ENCODE data around the gene EHMT1. TPM values are rescaled to one million over a fixed set of nuclear protein-coding genes. Genes with fewer than 3 reads are reported as not detected.

EHMT1 gene
- total RNA-seq, 1 donor from 2014 or later, result 64.5 TPM

GRCh38 chr9:137744632-137745183 is 125.9 kb downstream of the EHMT1 start:
- H3K79me2 ChIP-seq (ENCODE audit: insufficient read depth, low read length), result peaks cover 13% of the 10 kb centered on the region
- no peak overlapping the region for H3K4me3 Mint-ChIP-seq (ENCODE audit: unreplicated experiment)
- H3K4me2 ChIP-seq (ENCODE audit: low read length), result no peak overlapping the region
- no peak for DNase-seq (ENCODE audit: low read depth)
- no peaks in the 10 kb centered on the region for H3K27me3 ChIP-seq (ENCODE audit: insufficient read depth, low read length)
- no peaks in the 10 kb centered on the region for H3K9me3 ChIP-seq (ENCODE audit: insufficient read depth, low read depth, low read length)
- peaks cover 11% of the 10 kb centered on the region for H3K4me1 ChIP-seq (ENCODE audit: insufficient read depth, low read length)
- H3K4me3 ChIP-seq (ENCODE audit: insufficient read depth, low read depth, low read length), result no peak overlapping the region
- H3K27me3 Mint-ChIP-seq (ENCODE audit: low read depth, unreplicated experiment), result no peaks in the 10 kb centered on the region
- peak overlapping the region; percentile 41 for H3K27ac Mint-ChIP-seq (ENCODE audit: unreplicated experiment)
- peaks cover 26% of the 10 kb centered on the region for H3K4me1 Mint-ChIP-seq (ENCODE audit: low read depth, unreplicated experiment)
- no peak overlapping the region for H3K27ac ChIP-seq (ENCODE audit: low read depth, low read length)
- no peak overlapping the region for H2AFZ ChIP-seq (ENCODE audit: low read depth, low read length)
- H3K9ac ChIP-seq (ENCODE audit: low read length), result no peak overlapping the region
- FAIRE-seq, result no peak
- H3K36me3 Mint-ChIP-seq (ENCODE audit: low read depth, unreplicated experiment), result peaks cover 12% of the 10 kb centered on the region
- H3K9me3 Mint-ChIP-seq (ENCODE audit: unreplicated experiment), result no peaks in the 10 kb centered on the region
- TF ChIP-seq CTCF (IDR thresholded peaks at IDR 0.05; ENCODE audit: insufficient read depth, low read depth, low read length) (no peak), EZH2 (IDR thresholded peaks at IDR 0.05; ENCODE audit: insufficient read depth, low read length) (no peak)
- peaks cover 61% of the 10 kb centered on the region for H4K20me1 ChIP-seq (ENCODE audit: insufficient read depth, low read length)
- H3K36me3 ChIP-seq (ENCODE audit: insufficient read depth, low read length), result peaks cover 15% of the 10 kb centered on the region

GRCh38 chr9:137745541-137745991 is 126.8 kb downstream of the EHMT1 start:
- no peak overlapping the region for H3K4me2 ChIP-seq (ENCODE audit: low read length)
- no peak for TF ChIP-seq EZH2 (IDR thresholded peaks at IDR 0.05; ENCODE audit: insufficient read depth, low read length)
- no peak for TF ChIP-seq CTCF (IDR thresholded peaks at IDR 0.05; ENCODE audit: insufficient read depth, low read depth, low read length)
- Mint-ChIP-seq H3K36me3 (ENCODE audit: low read depth, unreplicated experiment) (peaks cover 10% of the 10 kb centered on the region), H3K27ac (ENCODE audit: unreplicated experiment) (peak overlapping the region; percentile 86), H3K9me3 (ENCODE audit: unreplicated experiment) (no peaks in the 10 kb centered on the region), H3K4me1 (ENCODE audit: low read depth, unreplicated experiment) (peaks cover 23% of the 10 kb centered on the region), H3K27me3 (ENCODE audit: low read depth, unreplicated experiment) (no peaks in the 10 kb centered on the region), H3K4me3 (ENCODE audit: unreplicated experiment) (peak overlapping the region; percentile 31)
- peaks cover 15% of the 10 kb centered on the region for H3K36me3 ChIP-seq (ENCODE audit: insufficient read depth, low read length)
- no peak overlapping the region for H3K4me3 ChIP-seq (ENCODE audit: insufficient read depth, low read depth, low read length)
- no peak overlapping the region for H2AFZ ChIP-seq (ENCODE audit: low read depth, low read length)
- H3K79me2 ChIP-seq (ENCODE audit: insufficient read depth, low read length), result peaks cover 10% of the 10 kb centered on the region
- H3K27me3 ChIP-seq (ENCODE audit: insufficient read depth, low read length), result no peaks in the 10 kb centered on the region
- H4K20me1 ChIP-seq (ENCODE audit: insufficient read depth, low read length), result peaks cover 54% of the 10 kb centered on the region
- peaks cover 7% of the 10 kb centered on the region for H3K4me1 ChIP-seq (ENCODE audit: insufficient read depth, low read length)
- DNase-seq (ENCODE audit: low read depth), result peak; percentile 36
- no peaks in the 10 kb centered on the region for H3K9me3 ChIP-seq (ENCODE audit: insufficient read depth, low read depth, low read length)
- no peak for FAIRE-seq
- no peak overlapping the region for H3K27ac ChIP-seq (ENCODE audit: low read depth, low read length)
- H3K9ac ChIP-seq (ENCODE audit: low read length), result no peak overlapping the region

- H3K36me3 Mint-ChIP-seq (ENCODE audit: low read depth, unreplicated experiment), result peaks cover 20% of the 10 kb centered on the region
These were observed 129.5 kb downstream of the EHMT1 start for GRCh38 chr9:137748311-137748710.

More at GRCh38 chr9:137748311-137748710, 129.5 kb downstream of the EHMT1 start:
- no peak for FAIRE-seq
- H3K27ac ChIP-seq (ENCODE audit: low read depth, low read length), result no peak overlapping the region
- peaks cover 6% of the 10 kb centered on the region for H3K79me2 ChIP-seq (ENCODE audit: insufficient read depth, low read length)
- Mint-ChIP-seq H3K27ac (ENCODE audit: unreplicated experiment) (no peak overlapping the region), H3K27me3 (ENCODE audit: low read depth, unreplicated experiment) (no peaks in the 10 kb centered on the region), H3K4me3 (ENCODE audit: unreplicated experiment) (no peak overlapping the region), H3K9me3 (ENCODE audit: unreplicated experiment) (no peaks in the 10 kb centered on the region), H3K4me1 (ENCODE audit: low read depth, unreplicated experiment) (peaks cover 19% of the 10 kb centered on the region)
- no peak overlapping the region for H3K9ac ChIP-seq (ENCODE audit: low read length)
- TF ChIP-seq CTCF (IDR thresholded peaks at IDR 0.05; ENCODE audit: insufficient read depth, low read depth, low read length) (no peak), EZH2 (IDR thresholded peaks at IDR 0.05; ENCODE audit: insufficient read depth, low read length) (no peak)
- H2AFZ ChIP-seq (ENCODE audit: low read depth, low read length), result no peak overlapping the region
- DNase-seq (ENCODE audit: low read depth), result no peak
- peaks cover 7% of the 10 kb centered on the region for H3K4me1 ChIP-seq (ENCODE audit: insufficient read depth, low read length)
- no peak overlapping the region for H3K4me3 ChIP-seq (ENCODE audit: insufficient read depth, low read depth, low read length)
- no peaks in the 10 kb centered on the region for H3K27me3 ChIP-seq (ENCODE audit: insufficient read depth, low read length)
- H3K9me3 ChIP-seq (ENCODE audit: insufficient read depth, low read depth, low read length), result no peaks in the 10 kb centered on the region
- peaks cover 10% of the 10 kb centered on the region for H3K36me3 ChIP-seq (ENCODE audit: insufficient read depth, low read length)
- H3K4me2 ChIP-seq (ENCODE audit: low read length), result no peak overlapping the region
- peaks cover 34% of the 10 kb centered on the region for H4K20me1 ChIP-seq (ENCODE audit: insufficient read depth, low read length)

All from astrocyte (in vitro differentiated cells and primary cell).